ENCODE results near the gene TTLL12.
A peak's percentile ranks its signal among the peaks of the same experiment; 100 is the strongest.

Gene TTLL12

GRCh38 chr22:43171019-43171491 is 15.9 kb downstream of the TTLL12 start:
- no peak for DNase-seq

- DNase-seq, result no peak
These were observed 16.8 kb downstream of the TTLL12 start for GRCh38 chr22:43170131-43170480.

- no peak for DNase-seq
These were observed 17.4 kb downstream of the TTLL12 start for GRCh38 chr22:43169310-43170130.

GRCh38 chr22:43168471-43169309 is 18.2 kb downstream of the TTLL12 start:
- DNase-seq, result no peak

GRCh38 chr22:43167001-43167589 is 19.8 kb downstream of the TTLL12 start:
- DNase-seq, result no peak

GRCh38 chr22:43166132-43166930 is 20.6 kb downstream of the TTLL12 start:
- no peak for DNase-seq

- no peak for DNase-seq
These were observed 22.3 kb downstream of the TTLL12 start for GRCh38 chr22:43164636-43165035.

GRCh38 chr22:43163241-43163795 is 23.6 kb downstream of the TTLL12 start:
- no peak for DNase-seq

- no peak for DNase-seq
These were observed 24.4 kb downstream of the TTLL12 start for GRCh38 chr22:43162412-43163150.

- DNase-seq, result no peak
These were observed 26.3 kb downstream of the TTLL12 start for GRCh38 chr22:43160497-43161126.

GRCh38 chr22:43159484-43160178 is 27.3 kb downstream of the TTLL12 start:
- no peak for DNase-seq

- no peak for DNase-seq
These were observed 28.0 kb downstream of the TTLL12 start for GRCh38 chr22:43158778-43159483.

GRCh38 chr22:43157874-43158546 is 28.9 kb downstream of the TTLL12 start:
- no peak for DNase-seq

GRCh38 chr22:43156413-43156812 is 30.5 kb downstream of the TTLL12 start:
- DNase-seq, result no peak

- DNase-seq, result no peak
These were observed 31.1 kb downstream of the TTLL12 start for GRCh38 chr22:43155789-43156188.

GRCh38 chr22:43154887-43155536 is 31.9 kb downstream of the TTLL12 start:
- DNase-seq, result no peak

GRCh38 chr22:43153899-43154298 is 33.0 kb downstream of the TTLL12 start:
- no peak for DNase-seq

GRCh38 chr22:43152357-43153071 is 34.4 kb downstream of the TTLL12 start:
- DNase-seq, result peak; percentile 57

Data from CD4-positive, alpha-beta T cell treated with Interleukin-4 for 4 hours (primary cell).